Amygdala (tissue), 56 donors: ENCODE measurements around the gene CARMIL1.
A peak's percentile ranks its signal among the peaks of the same experiment; 100 is the strongest.

ENCODE experiments used
- DNase-seq, 56 donors: peaks; one replicate each; lab custom pipeline; 2025; lab: John Stamatoyannopoulos, UW

CARMIL1 gene

DNA sequence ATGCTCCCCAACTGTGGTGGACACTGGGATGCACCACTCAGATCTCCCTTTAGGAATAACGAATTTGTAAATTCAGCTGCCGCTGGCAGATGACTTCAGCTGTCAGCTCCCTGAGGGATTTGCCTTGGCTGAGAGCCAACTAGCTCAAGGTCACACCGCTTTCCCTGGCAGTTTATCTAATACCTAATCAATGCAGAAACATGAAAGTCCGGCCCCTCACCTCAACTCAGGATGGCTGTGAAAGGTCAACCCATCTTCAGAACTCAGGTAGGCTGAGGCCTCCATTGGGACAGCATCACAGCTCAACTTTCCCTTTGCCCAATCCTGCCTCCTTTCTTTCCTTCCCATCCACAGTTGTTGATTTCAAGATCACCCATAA is 350.0 kb downstream of the CARMIL1 start:
- DNase-seq = no peak

DNA sequence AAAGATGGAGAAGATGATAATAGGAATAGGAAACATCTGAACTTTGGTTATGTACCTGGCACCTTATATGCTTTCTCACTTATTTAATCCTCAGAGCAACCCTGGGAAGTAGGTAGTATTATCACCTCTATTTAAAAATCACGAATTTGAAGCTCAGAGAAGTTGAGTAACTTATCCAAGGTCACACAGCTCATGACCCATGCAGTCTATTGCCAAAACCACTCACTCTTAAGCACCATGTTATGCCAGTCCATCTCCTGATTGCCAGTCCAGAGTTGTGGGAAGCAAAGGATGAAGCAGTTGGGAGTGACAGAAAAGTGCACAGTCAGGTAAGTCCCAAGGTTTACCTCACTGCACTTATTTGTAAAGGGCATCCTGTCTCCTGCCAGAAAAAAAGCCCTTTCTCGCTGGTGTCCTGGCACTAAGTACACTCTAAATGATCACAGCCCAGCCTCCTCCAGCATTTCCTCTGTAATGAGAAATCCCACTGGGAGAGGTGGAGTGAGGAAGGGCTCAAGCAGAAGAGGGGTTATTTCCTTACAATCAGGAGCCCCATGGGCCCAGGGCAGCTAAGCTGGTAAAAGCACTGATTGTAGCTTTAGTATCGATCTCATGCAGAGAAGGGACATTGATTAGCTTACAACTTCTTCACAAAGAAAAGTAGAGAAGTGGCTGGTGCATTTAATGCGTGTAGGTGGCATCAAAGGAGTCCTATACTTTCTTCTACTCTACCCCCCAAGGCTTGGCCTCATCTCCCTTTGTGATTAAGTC is 351.5 kb downstream of the CARMIL1 start:
- no peak for DNase-seq

DNA sequence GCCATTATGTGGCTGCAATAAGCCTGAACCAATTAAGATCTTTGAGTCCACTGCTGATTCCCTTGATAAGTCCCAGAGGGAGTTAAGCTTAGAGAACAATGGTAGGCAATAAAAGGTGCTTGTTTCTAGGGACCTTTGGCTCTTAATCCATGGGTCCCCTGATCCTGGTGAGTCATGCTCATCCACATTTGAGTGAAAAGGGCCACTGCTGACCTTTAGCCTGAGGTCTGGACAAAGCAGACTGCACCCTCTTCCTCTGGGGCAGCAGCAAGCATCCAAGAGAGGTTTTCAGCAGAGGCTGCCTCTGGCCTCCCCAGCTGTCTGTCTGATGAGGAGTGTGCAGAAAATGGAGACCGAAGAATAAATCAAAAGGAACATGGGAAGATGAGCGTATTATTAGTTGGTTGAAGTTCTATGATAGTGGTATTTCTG is 356.7 kb downstream of the CARMIL1 start:
- DNase-seq = no peak

DNA sequence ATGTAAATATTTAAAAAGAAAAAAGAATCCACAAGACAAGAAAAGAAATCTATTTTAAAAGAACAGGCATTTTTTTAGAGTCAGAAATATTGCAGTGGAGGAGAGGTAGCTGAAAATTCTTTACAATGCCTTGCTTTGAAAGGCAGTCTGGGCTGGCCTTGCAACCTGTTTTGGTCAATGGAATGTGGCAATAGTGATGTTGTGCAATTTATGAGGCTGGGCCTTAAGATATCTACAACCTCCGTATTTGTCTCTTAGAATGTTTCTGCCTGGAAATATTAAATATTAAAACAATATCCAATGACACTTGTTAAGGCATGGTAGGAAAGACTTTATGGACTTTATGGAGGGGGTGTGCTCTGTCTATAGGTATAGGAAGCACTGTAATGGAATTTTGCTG is 358.0 kb downstream of the CARMIL1 start:
- DNase-seq = no peak

DNA sequence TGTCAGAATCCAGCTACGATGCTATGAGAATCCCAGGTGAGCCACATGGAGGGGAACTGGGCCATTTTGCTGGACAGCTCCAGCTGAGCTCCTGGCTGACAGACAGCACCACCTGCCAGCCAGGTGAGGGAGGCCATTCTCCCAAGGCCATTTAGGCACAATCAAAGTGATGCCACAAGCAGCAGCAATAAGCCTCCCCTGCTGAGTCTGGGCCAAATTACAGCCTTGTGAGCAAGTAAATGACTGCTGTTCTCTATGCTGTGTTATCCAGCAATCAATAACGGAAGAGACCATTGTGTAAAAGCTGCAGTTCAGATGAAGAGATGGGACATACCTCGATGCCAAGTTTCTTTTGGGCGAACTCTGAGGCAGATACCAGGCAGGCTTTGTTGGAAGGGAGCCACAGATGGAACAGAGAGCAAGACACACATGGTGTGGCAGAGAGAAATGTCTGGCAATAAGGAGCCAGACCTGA is 358.8 kb downstream of the CARMIL1 start:
- DNase-seq = no peak

DNA sequence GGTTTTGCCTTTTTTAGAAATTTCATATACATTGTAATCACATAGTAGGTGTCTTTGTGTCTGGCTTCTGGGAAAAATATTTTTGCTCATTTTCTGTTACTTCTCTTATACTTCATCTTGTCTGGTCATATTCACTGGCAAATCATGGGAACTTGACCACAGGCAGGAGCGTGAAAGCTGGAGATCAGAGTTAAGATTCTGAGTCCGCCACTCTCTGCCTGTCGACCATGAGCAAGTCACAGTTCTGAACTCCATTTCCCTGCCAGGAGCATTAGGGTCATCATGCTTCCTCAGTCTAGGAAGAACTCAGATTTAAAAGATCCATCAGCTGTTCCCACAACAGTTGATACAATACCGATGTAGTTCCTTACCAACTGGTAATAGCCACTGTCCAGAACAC is 360.5 kb downstream of the CARMIL1 start:
- no peak for DNase-seq

DNA sequence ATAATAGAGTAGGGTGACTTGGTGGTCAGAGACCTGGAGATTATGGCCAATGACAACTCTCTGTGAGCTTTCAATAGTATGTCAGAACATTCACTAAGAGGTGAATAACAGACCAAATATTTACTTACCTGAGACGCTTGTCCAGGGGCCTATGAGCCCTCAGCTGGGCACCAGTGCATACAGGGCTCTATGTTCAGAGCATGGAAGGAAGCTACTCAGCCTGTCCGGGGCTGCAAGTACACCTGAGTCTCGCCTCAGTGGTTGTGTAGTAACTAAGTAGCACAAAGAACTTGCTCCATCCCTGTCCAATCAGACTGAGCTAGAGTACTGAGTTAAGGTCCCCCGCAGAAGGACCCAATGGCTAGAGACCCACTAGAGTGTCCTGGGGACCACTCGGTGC is 361.3 kb downstream of the CARMIL1 start:
- no peak for DNase-seq

DNA sequence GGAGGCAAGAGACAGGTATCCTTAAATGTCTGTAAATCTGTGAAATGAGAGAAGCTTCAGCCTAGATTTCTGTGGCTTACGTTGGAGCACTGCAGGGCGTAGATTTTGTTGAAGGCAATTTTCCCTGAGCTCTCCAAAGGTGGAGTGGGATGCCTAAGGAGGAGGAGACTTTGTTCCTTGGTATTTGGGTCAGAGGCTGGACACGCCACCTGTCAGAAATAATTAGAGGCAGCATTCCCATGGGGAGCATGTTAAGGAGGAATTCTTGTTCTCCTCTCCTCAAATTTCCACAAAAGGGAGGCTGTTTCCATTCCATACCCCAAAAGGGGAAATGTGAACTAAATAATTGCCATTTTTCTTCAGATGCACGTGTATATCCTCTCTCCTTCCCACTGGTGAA is 361.7 kb downstream of the CARMIL1 start:
- DNase-seq = no peak

DNA sequence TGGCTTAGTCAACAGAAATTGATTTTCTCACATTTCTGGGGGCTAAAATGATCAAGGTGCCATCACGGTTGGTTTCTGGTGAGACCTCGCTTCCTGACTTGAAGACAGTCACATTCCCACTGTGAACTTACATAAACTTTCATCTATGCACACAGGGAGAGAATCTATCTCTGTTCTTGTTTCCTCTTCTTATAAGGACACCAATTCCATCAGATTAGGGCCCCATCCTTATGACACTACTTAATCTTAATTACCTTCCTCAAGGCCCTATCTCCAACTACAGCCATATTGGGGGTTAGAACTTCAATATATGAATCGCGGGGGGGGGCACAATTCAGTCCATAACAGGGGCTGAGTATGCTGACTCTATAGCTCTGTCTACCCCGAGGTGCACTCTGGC is 362.2 kb downstream of the CARMIL1 start:
- DNase-seq = no peak

DNA sequence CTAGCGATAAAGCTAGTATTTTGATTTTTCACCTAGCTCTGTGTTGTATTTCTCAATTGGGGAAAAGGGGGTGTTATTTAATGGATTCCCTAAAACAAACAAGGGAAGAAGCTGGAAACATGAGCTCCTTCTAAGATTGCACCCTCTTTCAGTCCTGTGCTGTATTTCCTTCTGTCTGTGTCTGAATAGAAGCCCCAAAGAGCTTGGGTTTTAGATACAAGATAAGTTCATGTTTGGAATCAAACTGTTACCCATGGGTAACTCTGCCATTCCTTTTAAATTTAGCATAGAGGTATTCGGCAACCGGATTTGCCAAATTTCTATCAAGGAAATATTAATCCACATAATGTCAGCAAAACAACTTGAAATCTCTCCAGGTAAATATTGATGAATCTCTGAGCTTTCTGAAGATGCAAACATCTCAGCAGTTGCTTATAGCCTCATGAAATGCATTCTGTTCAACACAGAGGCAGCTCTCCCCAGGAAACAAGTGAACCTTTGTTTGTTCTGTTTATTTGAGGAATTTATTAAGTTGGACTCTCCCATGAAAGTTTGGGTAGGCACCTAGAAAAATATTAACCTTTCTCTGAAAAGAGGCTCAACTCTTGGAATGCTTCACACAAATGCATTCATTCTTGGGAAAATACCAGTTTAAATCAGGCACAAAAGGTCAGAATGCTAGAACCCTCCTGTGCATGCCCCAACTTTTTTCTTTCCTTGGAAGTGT is 362.9 kb downstream of the CARMIL1 start:
- no peak for DNase-seq

DNA sequence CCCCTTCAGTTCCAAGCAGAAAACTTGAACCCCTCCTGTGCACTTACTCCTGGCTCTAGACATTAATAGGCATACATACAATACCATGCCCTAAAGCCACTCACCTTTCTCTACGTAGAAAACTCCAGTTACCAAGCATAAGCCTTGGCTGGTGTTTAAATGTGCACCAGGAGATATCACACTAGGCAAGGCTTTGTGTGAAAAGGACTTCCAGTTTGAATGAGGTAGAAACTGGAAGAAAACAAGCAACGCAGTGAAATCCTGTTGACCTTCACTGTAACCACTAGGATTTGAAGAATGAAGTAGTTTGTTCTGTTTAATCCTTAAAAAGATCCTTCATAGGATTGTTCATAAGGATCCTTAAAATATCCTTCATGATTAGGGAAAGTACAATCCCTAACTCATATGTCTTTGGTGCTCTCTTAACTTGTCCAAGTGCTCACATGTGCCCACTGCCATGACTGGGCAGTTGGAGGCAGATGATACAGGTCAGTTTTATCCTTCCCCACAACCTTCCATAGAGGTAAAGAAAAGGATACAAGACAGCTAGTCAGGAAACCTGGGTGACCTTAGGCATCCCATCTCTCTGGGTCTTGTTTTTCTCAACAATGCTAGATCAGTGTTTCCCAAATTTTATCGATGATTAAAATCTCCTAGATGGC is 363.6 kb downstream of the CARMIL1 start:
- DNase-seq = no peak

DNA sequence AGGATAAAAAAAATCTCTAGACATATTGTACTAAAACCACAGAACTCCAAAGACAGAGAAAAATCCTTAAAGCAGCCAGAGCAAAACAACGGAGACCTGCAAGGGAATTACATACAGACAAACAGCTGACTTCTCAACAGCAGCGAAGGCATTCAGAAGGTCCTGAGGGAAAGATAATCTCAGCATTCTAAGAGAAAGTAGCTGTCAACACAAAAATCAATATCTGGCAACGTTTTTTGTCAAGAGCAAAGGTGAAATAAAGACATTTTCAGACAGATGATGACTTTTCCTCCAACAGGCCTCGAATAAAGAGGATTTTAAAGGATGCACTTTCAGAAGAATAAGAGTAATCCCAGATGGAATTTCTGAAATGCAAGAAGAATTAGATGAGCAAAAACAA is 366.7 kb downstream of the CARMIL1 start:
- no peak for DNase-seq

DNA sequence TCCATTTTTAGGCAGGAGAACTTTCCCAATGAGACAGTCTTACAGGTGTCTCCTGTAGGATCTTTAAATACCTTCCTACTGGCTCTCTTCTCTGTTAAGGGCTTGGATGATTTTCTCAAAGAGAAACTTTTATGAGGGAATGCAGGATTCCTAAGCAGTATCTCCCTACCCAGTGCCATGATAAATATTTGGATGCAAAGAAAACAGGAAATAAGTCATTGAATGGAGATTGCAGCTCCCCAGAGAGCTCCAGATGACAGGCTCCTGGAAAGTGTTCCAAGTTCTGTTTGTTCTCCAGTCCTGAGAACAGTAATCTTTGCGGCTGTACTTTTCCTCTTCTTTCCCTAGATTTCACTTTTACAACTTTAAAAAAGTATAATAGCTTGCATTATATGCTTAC is 370.4 kb downstream of the CARMIL1 start:
- no peak for DNase-seq

DNA sequence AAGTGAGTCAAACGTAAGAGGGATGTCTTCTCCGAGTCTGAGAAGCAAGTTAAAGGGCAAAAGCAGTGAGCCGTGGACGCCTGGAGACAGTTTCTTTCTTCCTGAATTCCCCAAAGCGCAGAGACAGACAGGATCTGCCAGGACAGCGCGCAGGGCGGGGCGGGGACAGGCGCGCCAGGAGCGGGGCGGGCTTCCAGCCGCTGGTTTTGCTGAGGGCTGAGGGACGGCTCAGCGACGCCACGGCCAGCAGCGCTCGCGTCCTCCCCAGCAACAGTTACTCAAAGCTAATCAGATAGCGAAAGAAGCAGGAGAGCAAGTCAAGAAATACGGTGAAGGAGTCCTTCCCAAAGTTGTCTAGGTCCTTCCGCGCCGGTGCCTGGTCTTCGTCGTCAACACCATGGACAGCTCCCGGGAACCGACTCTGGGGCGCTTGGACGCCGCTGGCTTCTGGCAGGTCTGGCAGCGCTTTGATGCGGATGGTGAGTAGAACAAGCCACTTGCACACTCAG is 372.9 kb downstream of the CARMIL1 start, which contains the start of gene SCGN:
TSS of gene SCGN (plus strand) at position 209 of the 509 bp plus-strand sequence. CDS start at position 398, 189 bp downstream.
- peak in 11 of 56 donors; percentile 0 to 14 (median 3) for DNase-seq

DNA sequence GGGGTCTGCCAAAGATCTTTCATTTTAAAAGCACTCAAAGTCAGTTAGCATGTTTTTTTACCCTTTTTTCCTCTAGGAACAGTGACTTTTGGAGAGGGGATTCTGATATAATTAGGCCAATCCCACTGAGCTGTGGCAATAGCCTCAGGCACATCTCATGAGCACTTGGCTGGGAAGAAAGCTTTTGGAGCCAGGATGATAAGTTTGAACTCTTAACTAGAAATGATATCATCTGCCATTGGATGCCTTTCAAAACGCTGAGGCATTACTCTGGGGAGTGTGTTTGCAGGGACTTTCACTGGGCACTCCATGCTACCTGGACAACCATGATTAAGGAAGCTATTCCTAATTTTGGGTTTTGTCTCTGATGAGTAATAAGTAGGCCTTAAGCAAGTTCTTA is 376.5 kb downstream of the CARMIL1 start:
- DNase-seq = no peak

DNA sequence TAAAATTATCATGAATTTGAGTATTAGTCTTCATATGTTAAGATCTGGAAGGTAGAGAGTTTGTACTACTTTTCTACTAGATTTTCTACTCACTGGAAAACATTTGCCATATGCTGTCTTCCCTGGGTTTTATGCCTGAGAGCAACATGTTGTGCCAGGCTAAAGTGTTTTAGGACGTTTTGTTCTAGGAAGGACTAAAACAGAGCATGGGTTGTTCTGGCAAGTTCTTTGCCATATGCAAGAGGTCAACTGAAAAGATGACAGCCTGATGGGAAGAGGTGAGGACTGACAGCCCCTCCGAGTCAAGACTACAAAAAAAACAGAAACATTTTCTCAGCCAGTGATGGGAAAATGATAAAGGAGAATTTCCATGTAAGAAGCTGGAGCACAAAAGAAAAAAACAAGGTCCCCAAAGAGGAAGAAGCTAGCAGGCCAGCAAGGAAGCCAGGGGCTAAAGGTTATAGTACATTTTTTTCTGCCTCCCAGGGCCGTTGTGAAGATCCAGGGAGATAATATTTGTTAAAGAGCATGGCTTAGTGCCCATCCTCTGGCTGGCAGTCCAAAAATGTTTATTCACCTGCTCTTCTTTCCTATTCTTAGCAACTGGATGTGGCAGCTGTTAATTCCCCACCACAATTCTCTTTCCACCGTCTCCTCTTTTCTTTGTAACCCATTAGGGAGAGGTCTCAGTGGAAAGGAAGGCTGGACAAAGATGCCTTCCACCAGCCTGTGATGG is 380.6 kb downstream of the CARMIL1 start:
- no peak for DNase-seq

DNA sequence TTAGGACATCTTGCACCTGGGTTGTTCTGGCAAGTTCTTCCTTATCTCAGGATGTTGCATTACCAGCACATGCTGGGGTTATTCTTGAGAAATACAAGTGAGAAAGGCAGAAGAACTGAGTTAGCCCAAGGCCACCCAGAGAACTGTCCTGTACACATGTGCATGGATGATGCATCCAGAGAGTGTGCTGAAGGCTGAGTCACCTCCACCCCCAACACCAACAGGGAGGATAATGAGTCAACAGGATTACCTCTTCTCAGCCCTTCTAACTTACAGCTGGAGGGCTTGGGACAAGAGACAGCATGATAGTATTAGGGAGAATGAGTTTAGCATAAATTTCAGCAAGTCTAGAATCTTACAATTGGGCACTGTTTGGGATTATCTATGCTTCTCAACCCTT is 381.3 kb downstream of the CARMIL1 start:
- DNase-seq = no peak

DNA sequence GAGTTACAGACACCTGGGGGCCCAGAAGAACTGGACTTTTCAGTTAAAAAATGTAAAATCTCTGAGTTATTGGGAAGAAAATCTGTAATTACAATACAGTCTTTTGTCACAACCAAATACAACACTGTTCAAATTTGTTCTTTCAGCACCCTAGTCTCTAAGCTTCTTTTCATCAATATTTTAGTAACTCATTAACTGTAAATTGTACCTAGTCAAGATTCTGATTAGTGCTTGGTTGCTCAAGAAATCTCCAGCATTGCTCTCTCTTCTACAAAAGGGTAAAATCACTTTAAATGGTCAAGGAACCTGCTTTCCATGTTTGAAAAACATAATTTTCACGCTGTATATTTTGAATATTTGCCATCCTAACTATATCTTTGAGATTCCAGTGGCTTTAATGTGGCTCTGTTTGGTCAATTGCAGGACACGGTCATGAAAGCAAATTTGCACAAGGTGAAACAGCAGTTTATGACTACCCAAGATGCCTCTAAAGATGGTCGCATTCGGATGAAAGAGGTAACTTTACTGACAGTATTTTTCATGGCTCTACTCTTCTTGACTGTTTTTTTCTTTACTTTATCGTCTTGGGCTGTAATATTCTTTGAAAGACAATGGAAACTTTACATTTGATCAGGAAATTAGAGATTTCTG is 382.1 kb downstream of the CARMIL1 start:
- DNase-seq = no peak

DNA sequence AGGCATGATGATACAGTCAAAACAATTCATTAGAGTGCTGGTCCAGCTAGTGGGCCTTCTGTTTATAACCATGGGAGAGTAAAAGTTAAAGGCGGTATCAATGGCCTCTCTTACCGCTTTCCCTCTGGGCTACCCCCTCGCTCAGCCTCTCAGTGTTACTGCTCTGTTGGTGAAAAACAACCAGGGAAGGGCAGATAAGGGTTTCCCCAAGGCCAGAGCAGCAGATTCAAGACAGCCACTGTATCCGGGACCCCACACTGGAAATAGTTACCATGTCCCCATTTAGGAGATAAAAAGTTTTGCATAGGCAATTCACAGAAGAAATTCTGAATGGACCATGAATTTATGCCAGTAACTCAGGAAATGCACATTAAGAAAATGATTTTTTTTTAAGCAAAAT is 386.3 kb downstream of the CARMIL1 start:
- no peak for DNase-seq

DNA sequence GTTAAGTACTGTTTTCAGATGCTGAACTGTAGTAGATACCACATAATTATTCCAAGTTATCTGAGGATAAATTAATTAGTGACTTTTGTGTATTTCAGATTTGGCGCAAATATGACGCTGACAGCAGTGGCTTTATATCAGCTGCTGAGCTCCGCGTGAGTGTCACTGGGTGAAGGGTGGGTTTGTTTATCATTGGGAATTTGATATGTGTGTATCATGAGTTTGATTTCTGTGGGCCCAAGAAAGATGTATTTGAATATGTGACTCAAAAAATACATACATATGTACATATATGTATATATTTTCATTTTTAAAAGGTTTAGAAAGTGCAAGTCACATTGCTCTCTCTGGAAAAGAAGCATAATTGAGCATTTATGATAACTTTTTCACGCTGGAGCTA is 390.2 kb downstream of the CARMIL1 start:
- no peak for DNase-seq
